H1 (cell line): ENCODE data around the gene ETV4. TPM values are rescaled to one million over a fixed set of nuclear protein-coding genes. Genes with fewer than 3 reads are reported as not detected.

ENCODE experiments used
- CTCF ChIA-PET: fragments of 300-600 bp; sonication (Branson Sonifier 250); formaldehyde crosslinking; loops from one replicate; lab custom pipeline; 2021; ENCODE audit not compliant: partially characterized antibody; lab: Charles Lee
- POLR2A ChIA-PET: fragments of 300-600 bp; sonication (Branson Sonifier 250); formaldehyde crosslinking; loops from one replicate; lab custom pipeline; 2021; ENCODE audit warnings: inconsistent platforms; ENCODE audit not compliant: partially characterized antibody; lab: Charles Lee
- DNase-seq, 2 experiments: peaks; one replicate each; pipeline versions ENCODE4 v3.0.0 to v3.0.0-alpha.2; 2010 to 2022; ENCODE audit warnings: low spot score in 2 of 2, low read depth in 1 of 2, mixed read lengths in 1 of 2
- FAIRE-seq: peaks from 2 replicates; lab custom pipeline; 2011; peaks lifted over from hg19 to GRCh38; lab: Jason Lieb, UNC
- H2AFZ ChIP-seq: 2 replicates; pipeline ENCODE4 v1.8.1; 2012; ENCODE audit warnings: low read length, inconsistent platforms
- H2AK5ac ChIP-seq: 2 replicates; pipeline ENCODE4 v1.6.1; 2013; ENCODE audit warnings: low read depth, low read length
- H2BK120ac ChIP-seq: replicated peaks from 2 replicates; pipeline ENCODE3; 2013; ENCODE audit warnings: low read depth, low read length, inconsistent platforms
- H2BK12ac ChIP-seq: 2 replicates; pipeline ENCODE4 v1.6.1; 2013; ENCODE audit warnings: low read depth, low read length
- H2BK15ac ChIP-seq: 2 replicates; pipeline ENCODE4 v1.6.1; 2013; ENCODE audit warnings: low read length
- H2BK20ac ChIP-seq: 2 replicates; pipeline ENCODE4 v1.6.1; 2013; ENCODE audit warnings: low read length
- H2BK5ac ChIP-seq: 2 replicates; pipeline ENCODE4 v1.6.1; 2013; ENCODE audit warnings: low read depth, low read length
- H3K14ac ChIP-seq: 2 replicates; pipeline ENCODE4 v1.6.1; 2013; ENCODE audit warnings: inconsistent platforms; ENCODE audit not compliant: insufficient read length
- H3K18ac ChIP-seq: 2 replicates; pipeline ENCODE4 v1.6.1; 2013; ENCODE audit warnings: low read length; ENCODE audit errors: extremely low read depth
- H3K23ac ChIP-seq: 2 replicates; pipeline ENCODE4 v1.6.1; 2013; ENCODE audit warnings: inconsistent platforms; ENCODE audit not compliant: insufficient read length
- H3K23me2 ChIP-seq: 2 replicates; pipeline ENCODE4 v1.6.1; 2013; ENCODE audit warnings: low read depth, low read length
- H3K27ac ChIP-seq: 2 replicates; pipeline ENCODE4 v1.6.1; 2011; ENCODE audit warnings: low read depth, low read length, inconsistent platforms
- H3K27me3 ChIP-seq, 4 experiments: replicated peaks in 1 of 4; 1 replicate in 1 of 4; 2 replicates in 3 of 4; pipeline versions ENCODE4 v1.6.1 to v1.8.1; 2011 to 2013; ENCODE audit warnings: low read length in 3 of 4, mild to moderate bottlenecking in 3 of 4, inconsistent platforms in 2 of 4, mixed read lengths in 2 of 4, moderate library complexity in 1 of 4; ENCODE audit not compliant: control insufficient read depth in 3 of 4, insufficient read depth in 3 of 4; ENCODE audit errors: extremely low read depth in 1 of 4
- H3K36me3 ChIP-seq, 4 experiments: 2 replicates each; pipeline versions ENCODE4 v1.6.1 to v1.8.1; 2011 to 2013; ENCODE audit warnings: mild to moderate bottlenecking in 4 of 4, low read length in 3 of 4, moderate library complexity in 2 of 4, control low read depth in 1 of 4, inconsistent platforms in 1 of 4; ENCODE audit not compliant: insufficient read depth in 4 of 4, control insufficient read depth in 2 of 4
- H3K4ac ChIP-seq: replicated peaks from 2 replicates; pipeline ENCODE3; 2013; ENCODE audit warnings: low read length, low read depth, mixed read lengths, inconsistent platforms; ENCODE audit not compliant: insufficient read length
- H3K4me1 ChIP-seq, 4 experiments: replicated peaks in 1 of 4; 1 replicate in 1 of 4; 2 replicates in 3 of 4; pipeline versions ENCODE4 v1.6.1 to v1.8.1; 2011 to 2013; ENCODE audit warnings: low read length in 3 of 4, inconsistent platforms in 2 of 4, mixed read lengths in 1 of 4; ENCODE audit not compliant: insufficient read depth in 4 of 4, control insufficient read depth in 3 of 4
- H3K4me2 ChIP-seq, 2 experiments: 2 replicates each; pipeline versions ENCODE4 v1.6.1 to v1.8.1; 2011 to 2013; ENCODE audit warnings: low read depth in 2 of 2, low read length in 2 of 2, control low read depth in 1 of 2, inconsistent platforms in 1 of 2, mild to moderate bottlenecking in 1 of 2; ENCODE audit not compliant: insufficient read depth in 1 of 2
- H3K4me3 ChIP-seq, 4 experiments: fragments of 200-600, 300-600 bp in 1 of 4; sonication (generic), shearing (Covaris generic), sonication (Bioruptor Twin) in 1 of 4; 2 replicates each; pipeline versions ENCODE4 v1.5.1 to v1.8.1; 2011 to 2016; ENCODE audit warnings: low read length in 4 of 4, low read depth in 3 of 4, control low read depth in 2 of 4, inconsistent platforms in 2 of 4, mild to moderate bottlenecking in 2 of 4, mixed read lengths in 1 of 4, moderate library complexity in 1 of 4; ENCODE audit not compliant: insufficient read depth in 2 of 4; ENCODE audit errors: extremely low read depth in 1 of 4
- H3K56ac ChIP-seq: replicated peaks from 2 replicates; pipeline ENCODE3; 2013; ENCODE audit warnings: low read depth, mild to moderate bottlenecking, mixed read lengths, low read length, inconsistent platforms; ENCODE audit not compliant: insufficient read length
- H3K79me1 ChIP-seq: 2 replicates; pipeline ENCODE4 v1.6.1; 2013; ENCODE audit warnings: low read depth, low read length, control low read depth
- H3K79me2 ChIP-seq, 2 experiments: 2 replicates each; pipeline versions ENCODE4 v1.6.1 to v1.8.1; 2012 to 2013; ENCODE audit warnings: low read length in 2 of 2, mild to moderate bottlenecking in 2 of 2, inconsistent platforms in 1 of 2; ENCODE audit not compliant: insufficient read depth in 2 of 2, control insufficient read depth in 1 of 2
- H3K9ac ChIP-seq, 4 experiments: replicated peaks in 1 of 4; 1 replicate in 1 of 4; 2 replicates in 3 of 4; pipeline versions ENCODE4 v1.6.1 to v1.8.1; 2011 to 2013; ENCODE audit warnings: low read depth in 3 of 4, low read length in 3 of 4, control low read depth in 2 of 4, mild to moderate bottlenecking in 2 of 4, moderate library complexity in 2 of 4, inconsistent platforms in 1 of 4; ENCODE audit errors: extremely low read depth in 1 of 4
- H3K9me3 ChIP-seq, 2 experiments: 2 replicates each; pipeline versions ENCODE4 v1.6.1 to v1.8.1; 2012 to 2013; ENCODE audit warnings: mild to moderate bottlenecking in 2 of 2, moderate library complexity in 2 of 2, control low read depth in 1 of 2, inconsistent platforms in 1 of 2, low read depth in 1 of 2, low read length in 1 of 2, mixed read lengths in 1 of 2; ENCODE audit not compliant: insufficient read depth in 2 of 2
- H4K20me1 ChIP-seq, 2 experiments: replicated peaks in 1 of 2; 2 replicates each; pipeline versions ENCODE3 to v1.8.1; 2011 to 2013; ENCODE audit warnings: inconsistent platforms in 2 of 2, low read length in 2 of 2, mild to moderate bottlenecking in 1 of 2; ENCODE audit not compliant: insufficient read depth in 2 of 2, control insufficient read depth in 1 of 2
- H4K5ac ChIP-seq: 2 replicates; pipeline ENCODE4 v1.6.1; 2013; ENCODE audit warnings: low read length, low read depth, mixed read lengths, inconsistent platforms; ENCODE audit not compliant: insufficient read length
- H4K8ac ChIP-seq: 2 replicates; pipeline ENCODE4 v1.8.0; 2013; ENCODE audit warnings: mild to moderate bottlenecking, moderate library complexity, low read length, inconsistent platforms; ENCODE audit not compliant: insufficient read depth; ENCODE audit errors: extremely low read depth
- H4K91ac ChIP-seq: replicated peaks from 2 replicates; pipeline ENCODE3; 2013; ENCODE audit warnings: low read length, mixed read lengths, inconsistent platforms; ENCODE audit not compliant: insufficient read length
- ASH2L ChIP-seq: fragments of 200-600, 300-600 bp; sonication (generic); IDR thresholded peaks from one replicate; pipeline ENCODE4 v1.7.1; 2017; ENCODE audit warnings: low read length
- EGR1 ChIP-seq: IDR thresholded peaks from 2 replicates; pipeline ENCODE4 v1.6.1; 2011; ENCODE audit warnings: low read depth, low read length, borderline replicate concordance
- MAX ChIP-seq: IDR thresholded peaks from 2 replicates; pipeline ENCODE4 v1.6.1; 2012; ENCODE audit warnings: inconsistent platforms
- RAD21 ChIP-seq, 2 experiments: IDR thresholded peaks in 1 of 2; conservative IDR thresholded peaks in 1 of 2; 2 replicates each; pipeline ENCODE4 v1.6.1; 2011; ENCODE audit warnings: low read depth in 2 of 2, low read length in 2 of 2, improper control_type of control experiment in 1 of 2, inconsistent platforms in 1 of 2, mild to moderate bottlenecking in 1 of 2, moderate library complexity in 1 of 2
- TAF7 ChIP-seq: optimal IDR thresholded peaks from 2 replicates; pipeline ENCODE3; 2011; ENCODE audit warnings: low read depth, mild to moderate bottlenecking, inconsistent platforms, low read length, moderate library complexity, borderline replicate concordance
- WGBS, 2 experiments: shearing (Covaris generic) in 1 of 2; methylation state at CpG; one replicate each; pipeline versions ENCODE4 v1.1.6 to v1.1.7; 2013 to 2015; ENCODE audit warnings: low lambda C conversion rate in 2 of 2, mixed read lengths in 2 of 2, inconsistent platforms in 1 of 2, low coverage in 1 of 2, missing lambda C conversion rate in 1 of 2; ENCODE audit not compliant: insufficient replicate concordance in 2 of 2, insufficient coverage in 1 of 2, insufficient read length in 1 of 2; ENCODE audit errors: extremely low coverage in 1 of 2, missing lambda C conversion rate in 1 of 2; 5-methylcytosine and 5-hydroxymethylcytosine counted together
- polyA plus RNA-seq, 7 experiments: library from polyadenylated mRNA; depleted of rRNA in 3 of 7; stranded (reverse) in 5 of 7; unstranded in 2 of 7; fragments of >200 nt in 5 of 7; fragments of 200-250 nt in 2 of 7; gene quantifications; 1 replicate in 5 of 7; 2 replicates in 1 of 7; 4 replicates in 1 of 7; pipeline versions ENCODE4 v1.2.1 to v1.2.3, GENCODE V29; 2011 to 2013; ENCODE audit warnings: missing spikeins in 2 of 7, mixed read lengths in 2 of 7
- total RNA-seq: library from RNA; stranded (reverse); fragmentation: NEBNext Ultra II Directional; extraction: Animal tissue kit (Norgen Biotek cat#: 25700); gene quantifications from 2 replicates; pipeline ENCODE4 v1.2.1, GENCODE V29; 2021

The ETV4 gene
- total and polyA plus RNA-seq, 2 of the 8 experiments (the other 6 are each of a cell fraction or from before 2014, with no cell fraction given), result 75.2 to 143 TPM

- FAIRE-seq (no peak), DNase-seq (no peak)
- Histone ChIP-seq H2BK12ac (peak overlapping the region; percentile 29; the same call in 1 of the 2 replicates), H3K14ac (no peak overlapping the region), H2BK15ac (peak overlapping the region; percentile 89), H4K20me1 (no peaks in the 10 kb centered on the region), H3K4ac (no peak overlapping the region), H3K4me3 (no peak overlapping the region), H4K5ac (no peak overlapping the region), H4K8ac (no peak overlapping the region), H3K36me3 (no peaks in the 10 kb centered on the region), H3K23ac (no peak overlapping the region), H4K91ac (no peak overlapping the region), H3K4me2 (no peak overlapping the region), H3K27me3 (no peaks in the 10 kb centered on the region), H2BK120ac (no peak overlapping the region), H2BK20ac (0 out of 2 replicates have a peak overlapping the region, but pooled peaks have one; percentile 64), H2BK5ac (0 out of 2 replicates have a peak overlapping the region, but pooled peaks have one; percentile 12), H3K79me1 (no peaks in the 10 kb centered on the region), H3K27ac (no peak overlapping the region), H2AFZ (no peak overlapping the region), H3K18ac (no peak overlapping the region), H2AK5ac (no peak overlapping the region), H3K9me3 (no peaks in the 10 kb centered on the region), H3K4me1 (peaks cover 6 to 19% (median 12%) of the 10 kb centered on the region in 4 experiments; a peak in 5 of 7 replicates), H3K79me2 (no peaks in the 10 kb centered on the region), H3K56ac (no peak overlapping the region), H3K9ac (no peak overlapping the region), H3K23me2 (no peaks in the 10 kb centered on the region; the same call in 1 of the 2 replicates)
- ChIA-PET CTCF (interaction anchor here (0.6 to 12.3 kb wide), 10 partner anchors 14 to 186 kb away, joined by 3 to 220 read pairs (median 4); partner anchors contain the start of gene SOST), POLR2A (interaction anchor here (0.9 to 2.2 kb wide), 4 partner anchors 12 to 99 kb away, joined by 3 to 6 read pairs (median 4); partner anchors contain the start of gene ETV4)
- TF ChIP-seq RAD21 (IDR thresholded peaks at IDR 0.05 in 1 of 2, conservative IDR thresholded peaks at IDR 0.05 in 1 of 2; ENCODE audit: low read depth in 2 of 2, low read length in 2 of 2), result no peak
- TF ChIP-seq EGR1, result no peak
- no peak for TF ChIP-seq ASH2L
- TF ChIP-seq MAX, result no peak
- no peak for TF ChIP-seq TAF7
- 87% methylated on average over 13 of the region's 13 CpGs; no CpG with 5 or more reads in 1 of the 2 experiments for WGBS, 2 experiments
Measured at GRCh38 chr17:43574348-43574747, 28.2 kb upstream of the ETV4 start.
